ENCODE measurements around the gene MTFR1L. TPM values are rescaled to one million over a fixed set of nuclear protein-coding genes. Genes with fewer than 3 reads are reported as not detected.

MTFR1L gene
- total and polyA plus RNA-seq, 9 of the 15 experiments (the other 6 are each of a cell fraction or from before 2014, with no cell fraction given): 41.4 to 98.5 (median 53.7) TPM

DNA sequence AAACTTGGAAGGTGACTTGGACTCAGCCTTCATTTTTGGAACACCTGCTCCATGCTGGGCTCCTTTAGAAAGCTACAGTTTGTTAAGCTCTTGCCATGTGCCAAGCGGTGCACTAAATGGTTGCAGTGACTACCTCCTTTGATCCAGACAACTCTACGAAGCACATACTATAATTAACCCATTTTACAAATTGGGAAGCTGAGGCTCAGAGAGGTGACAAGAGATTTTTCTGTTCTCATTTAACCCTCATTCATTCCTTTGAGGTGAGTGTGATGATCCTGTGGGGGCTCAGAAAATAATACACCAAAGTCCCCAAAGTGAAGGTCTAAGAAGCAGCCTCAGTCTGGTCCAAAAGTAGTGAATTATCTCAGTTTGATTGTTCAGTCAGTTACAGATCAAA, 57.4 kb downstream of the MTFR1L start:
- peak; percentile 56 for TF ChIP-seq BCOR (IDR thresholded peaks at IDR 0.05)
- TF ChIP-seq TCF7 (IDR thresholded peaks at IDR 0.05; ENCODE audit: borderline replicate concordance): no peak
- TF ChIP-seq ZNF778 (CRISPR knock-in tag; IDR thresholded peaks at IDR 0.05): no peak
- peak; percentile 61 for TF ChIP-seq RBM25 (IDR thresholded peaks at IDR 0.05; ENCODE audit: low read depth, low read length, severe bottlenecking)
- ATAC-seq: no peak
- Histone ChIP-seq H3K9me3 (replicated peaks; ENCODE audit: control insufficient read depth, insufficient read depth, low read depth, low read length) (no peaks in the 10 kb centered on the region), H4K20me1 (replicated peaks; ENCODE audit: control insufficient read depth, insufficient read depth, low read length) (no peaks in the 10 kb centered on the region), H3K4me2 (ENCODE audit: insufficient read depth, low read length) (no peak overlapping the region), H3K4me1 (replicated peaks in 1 of 2; ENCODE audit: control insufficient read depth in 2 of 2, insufficient read depth in 2 of 2, low read length in 2 of 2) (peaks cover 38 to 53% of the 10 kb centered on the region in 2 experiments), H3K79me2 (ENCODE audit: control insufficient read depth, insufficient read depth, low read length) (peaks cover 10% of the 10 kb centered on the region; the same call in 2 of the 3 replicates), H3K27me3 (ENCODE audit: control insufficient read depth in 2 of 2, insufficient read depth in 2 of 2, low read length in 2 of 2) (no peaks in the 10 kb centered on the region), H3K4me3 (no peak overlapping the region), H2AFZ (ENCODE audit: low read depth, low read length) (no peak overlapping the region), H3K9me1 (ENCODE audit: control insufficient read depth, insufficient read depth, low read length) (no peaks in the 10 kb centered on the region), H3K27ac (ENCODE audit: extremely low read depth, low read depth, low read length) (no peak overlapping the region), H3K36me3 (ENCODE audit: control insufficient read depth, insufficient read depth, low read length) (no peaks in the 10 kb centered on the region), H3K9ac (ENCODE audit: insufficient read depth in 1 of 2, low read depth in 2 of 2, low read length in 2 of 2) (no peak overlapping the region)
- intact Hi-C loops (cut with micrococcal nuclease): no loop called here
- ChIA-PET CTCF (ENCODE audit: low intra/inter-chr PET ratio) (no interaction called here), POLR2A (interaction anchor here (0.8 to 1.3 kb wide), 3 partner anchors 17 to 251 kb away, joined by 3 to 4 read pairs (median 4); no protein-coding TSS in a partner anchor)
- 88% methylated on average over 2 of the region's 2 CpGs for WGBS (ENCODE audit: insufficient coverage, low coverage, missing lambda C conversion rate)
- in situ Hi-C loops (cut with MboI): no loop called here
- no peak for DNase-seq (ENCODE audit: extremely low read depth in 1 of 4, low spot score in 3 of 4)
- no peak for FAIRE-seq
- BruUV-seq (replicated peaks): no TSS peak

DNA sequence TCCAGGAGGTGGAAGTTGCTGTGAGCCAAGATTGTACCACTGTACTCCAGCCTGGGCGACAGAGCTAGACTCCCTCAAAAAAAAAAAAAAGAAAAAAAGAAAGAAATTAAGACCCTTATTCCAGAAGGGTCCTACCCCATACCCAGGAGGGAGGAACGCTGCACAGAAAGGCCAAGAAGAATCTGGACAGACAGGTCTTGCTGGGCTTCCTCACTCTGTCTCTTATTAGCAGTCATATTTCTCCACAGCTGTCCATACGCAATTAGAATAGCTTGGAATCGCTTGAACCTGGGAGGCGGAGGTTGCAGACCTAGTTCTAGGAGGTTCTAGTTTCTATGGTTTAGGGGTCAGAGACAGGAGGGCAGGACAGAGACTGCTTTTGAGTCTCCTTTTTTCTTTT, 58.9 kb downstream of the MTFR1L start:
- Histone ChIP-seq H3K9me1 (ENCODE audit: control insufficient read depth, insufficient read depth, low read length) (no peaks in the 10 kb centered on the region), H3K27ac (ENCODE audit: extremely low read depth, low read depth, low read length) (no peak overlapping the region), H2AFZ (ENCODE audit: low read depth, low read length) (peak overlapping the region; percentile 36; the same call in 1 of the 2 replicates), H3K9me3 (replicated peaks; ENCODE audit: control insufficient read depth, insufficient read depth, low read depth, low read length) (no peaks in the 10 kb centered on the region), H3K9ac (ENCODE audit: insufficient read depth in 1 of 2, low read depth in 2 of 2, low read length in 2 of 2) (no peak overlapping the region; a peak in 1 of 4 replicates), H3K27me3 (ENCODE audit: control insufficient read depth in 2 of 2, insufficient read depth in 2 of 2, low read length in 2 of 2) (no peaks in the 10 kb centered on the region), H3K79me2 (ENCODE audit: control insufficient read depth, insufficient read depth, low read length) (peaks cover 10% of the 10 kb centered on the region; the same call in 2 of the 3 replicates), H4K20me1 (replicated peaks; ENCODE audit: control insufficient read depth, insufficient read depth, low read length) (no peaks in the 10 kb centered on the region), H3K4me1 (replicated peaks in 1 of 2; ENCODE audit: control insufficient read depth in 2 of 2, insufficient read depth in 2 of 2, low read length in 2 of 2) (peaks cover 30 to 48% of the 10 kb centered on the region in 2 experiments), H3K4me3 (no peak overlapping the region), H3K4me2 (ENCODE audit: insufficient read depth, low read length) (no peak overlapping the region), H3K36me3 (ENCODE audit: control insufficient read depth, insufficient read depth, low read length) (no peaks in the 10 kb centered on the region)
- CTCF ChIA-PET (ENCODE audit: low intra/inter-chr PET ratio): no interaction called here
- in situ Hi-C loops (cut with MboI) (no loop called here), intact Hi-C loops (cut with micrococcal nuclease) (no loop called here)
- peak; percentile 51 for FAIRE-seq
- TF ChIP-seq ETS1 (conservative IDR thresholded peaks at IDR 0.05; ENCODE audit: control insufficient read depth, low read depth, low read length) (no peak), DMBX1 (CRISPR knock-in tag; IDR thresholded peaks at IDR 0.05; ENCODE audit: borderline replicate concordance) (no peak), LCOR (CRISPR knock-in tag; IDR thresholded peaks at IDR 0.05) (no peak)
- 71% methylated on average over 4 of the region's 5 CpGs for WGBS (ENCODE audit: insufficient coverage, low coverage, missing lambda C conversion rate)
- DNase-seq (ENCODE audit: extremely low read depth in 1 of 4, low spot score in 3 of 4): no peak
- POLR2A ChIA-PET: interaction anchor here (0.7 to 2.7 kb wide), 6 partner anchors 10 to 554 kb away, joined by 3 to 24 read pairs (median 6); partner anchors contain the start of gene DHDDS
- no peak for ATAC-seq
- BruUV-seq (replicated peaks): no TSS peak
